Neural cell (in vitro differentiated cells): ENCODE results near the gene STEAP4. TPM values are rescaled to one million over a fixed set of nuclear protein-coding genes. Genes with fewer than 3 reads are reported as not detected.

Experiments
- H2AFZ ChIP-seq: fragments of 200-600, 300-800 bp; sonication (generic), shearing (Covaris generic); 2 replicates; pipeline ENCODE4 v1.6.0; 2014; ENCODE audit warnings: low read depth, mild to moderate bottlenecking, antibody characterized with exemption, low read length, moderate library complexity
- H3F3A ChIP-seq: fragments of 200-600 bp; shearing (Covaris generic); 2 replicates; pipeline ENCODE4 v1.6.1; 2016; ENCODE audit warnings: mild to moderate bottlenecking, moderate library complexity, mixed read lengths, antibody characterized with exemption, low read length; ENCODE audit not compliant: insufficient read depth, poor library complexity, severe bottlenecking
- H3K27ac ChIP-seq: fragments of 200-600, 300-800 bp; sonication (generic), shearing (Covaris generic); 2 replicates; pipeline ENCODE4 v1.5.1; 2014; ENCODE audit warnings: mild to moderate bottlenecking, low read length, moderate library complexity
- H3K27me3 ChIP-seq: fragments of 300-800, 200-600 bp; sonication (generic), shearing (Covaris generic); 2 replicates; pipeline ENCODE4 v1.6.0; 2014; ENCODE audit warnings: mild to moderate bottlenecking, low read depth, low read length, moderate library complexity; ENCODE audit not compliant: insufficient read depth
- H3K36me3 ChIP-seq: fragments of 300-800, 200-600 bp; sonication (generic), shearing (Covaris generic); 2 replicates; pipeline ENCODE4 v1.5.1; 2014; ENCODE audit warnings: mild to moderate bottlenecking, antibody characterized with exemption, low read length, moderate library complexity; ENCODE audit not compliant: insufficient read depth
- H3K4me2 ChIP-seq: fragments of 300-800, 200-600 bp; sonication (generic), shearing (Covaris generic); 2 replicates; pipeline ENCODE4 v1.6.0; 2014; ENCODE audit warnings: mild to moderate bottlenecking, low read length
- H3K4me3 ChIP-seq: fragments of 300-800, 200-600 bp; sonication (generic), shearing (Covaris generic); 2 replicates; pipeline ENCODE4 v1.5.1; 2014; ENCODE audit warnings: mild to moderate bottlenecking, low read length, moderate library complexity
- H3K79me2 ChIP-seq: fragments of 200-600 bp; shearing (Covaris generic); replicated peaks from 2 replicates; pipeline ENCODE4 v1.6.0; 2014; ENCODE audit warnings: mild to moderate bottlenecking, low read length, moderate library complexity; ENCODE audit not compliant: insufficient read depth
- H3K9ac ChIP-seq: fragments of 300-800, 200-600 bp; sonication (generic), shearing (Covaris generic); 2 replicates; pipeline ENCODE4 v1.6.1; 2016; ENCODE audit warnings: mild to moderate bottlenecking, low read length, mixed read lengths
- H3K9me2 ChIP-seq: fragments of 200-600 bp; shearing (Covaris generic); 2 replicates; pipeline ENCODE4 v1.6.1; 2016; ENCODE audit warnings: mild to moderate bottlenecking, low read length, mixed read lengths; ENCODE audit not compliant: insufficient read depth
- H3K9me3 ChIP-seq: fragments of 200-600, 300-800 bp; sonication (generic), shearing (Covaris generic); 2 replicates; pipeline ENCODE4 v1.6.1; 2016; ENCODE audit warnings: mild to moderate bottlenecking, mixed run types, low read length, moderate library complexity, mixed read lengths
- H4K20me1 ChIP-seq: fragments of 200-600 bp; shearing (Covaris generic); 2 replicates; pipeline ENCODE4 v1.6.1; 2016; ENCODE audit warnings: mild to moderate bottlenecking, mixed run types; ENCODE audit not compliant: insufficient read depth
- EP300 ChIP-seq: fragments of 450-650 bp; conservative IDR thresholded peaks from 2 replicates; pipeline ENCODE4 v1.6.1; 2014; ENCODE audit warnings: antibody characterized with exemption, mild to moderate bottlenecking, moderate library complexity; ENCODE audit not compliant: poor library complexity, severe bottlenecking
- EZH2 ChIP-seq: fragments of 200-600, 300-800 bp; shearing (Covaris generic), sonication (generic); IDR thresholded peaks from 2 replicates; pipeline ENCODE4 v1.6.1; 2014; ENCODE audit warnings: antibody characterized with exemption, low read length, borderline replicate concordance, mild to moderate bottlenecking; ENCODE audit not compliant: insufficient read depth, poor library complexity, severe bottlenecking
- MXI1 ChIP-seq: fragments of 450-650 bp; conservative IDR thresholded peaks from 2 replicates; pipeline ENCODE4 v1.6.1; 2014; ENCODE audit warnings: antibody characterized with exemption, mild to moderate bottlenecking; ENCODE audit not compliant: poor library complexity, severe bottlenecking
- POLR2AphosphoS5 ChIP-seq: IDR thresholded peaks from 2 replicates; pipeline ENCODE4 v1.6.1; 2012
- RAD21 ChIP-seq: fragments of 450-650 bp; conservative IDR thresholded peaks from 2 replicates; pipeline ENCODE4 v1.6.1; 2014; ENCODE audit warnings: antibody characterized with exemption, mild to moderate bottlenecking, moderate library complexity
- REST ChIP-seq: IDR thresholded peaks from 2 replicates; pipeline ENCODE4 v1.6.1; 2012; ENCODE audit warnings: borderline replicate concordance
- SMC3 ChIP-seq: fragments of 450-650 bp; conservative IDR thresholded peaks from 2 replicates; pipeline ENCODE4 v1.6.1; 2014; ENCODE audit warnings: antibody characterized with exemption, mild to moderate bottlenecking, moderate library complexity; ENCODE audit not compliant: poor library complexity
- TAF1 ChIP-seq: IDR thresholded peaks from 2 replicates; pipeline ENCODE4 v1.6.1; 2012; ENCODE audit warnings: low read depth
- polyA minus RNA-seq: library from RNA; depleted of rRNA, polyadenylated mRNA; stranded (reverse); fragments of >200 nt; gene quantifications from 2 replicates; pipeline ENCODE4 v1.2.3, GENCODE V29; 2014
- polyA plus RNA-seq: library from polyadenylated mRNA; depleted of rRNA; stranded (reverse); fragments of >200 nt; gene quantifications from 2 replicates; pipeline ENCODE4 v1.2.3, GENCODE V29; 2014
- TF ChIP-seq, protein P1 (sequence below): fragments of 450-650 bp; IDR thresholded peaks from 2 replicates; pipeline ENCODE4 v1.5.1; 2014; ENCODE audit warnings: antibody characterized with exemption, mild to moderate bottlenecking, moderate library complexity; ENCODE audit not compliant: poor library complexity, severe bottlenecking

Gene STEAP4
- not detected in 2 replicates for polyA plus RNA-seq
- not detected in 2 replicates for polyA minus RNA-seq

DNA sequence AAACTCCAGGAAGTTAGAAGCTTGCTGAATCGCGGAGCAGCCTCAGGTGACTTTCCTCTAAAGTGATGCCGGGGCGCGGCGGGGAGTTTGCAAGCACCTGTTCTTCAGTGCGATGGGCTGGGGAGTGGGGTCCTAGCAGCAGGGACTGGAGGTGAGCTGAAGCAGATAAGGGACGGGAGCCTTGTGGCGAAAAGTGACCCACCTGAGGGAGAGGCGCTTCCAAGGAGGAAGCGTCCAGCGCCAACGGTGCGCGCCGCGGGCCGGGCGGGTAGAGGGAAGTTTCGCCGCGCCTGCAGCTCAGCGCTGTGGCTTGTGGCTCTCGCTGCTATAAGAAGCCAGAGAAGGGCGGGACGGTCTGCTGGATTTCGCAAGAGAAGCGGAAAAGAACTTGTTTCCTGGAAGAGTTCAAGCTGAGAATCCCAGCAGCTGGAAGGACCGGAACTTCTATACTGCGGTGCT, at the start of gene STEAP4:
Gene STEAP4 (minus strand): TSS at position 305 of the 459 bp plus-strand sequence. CDS start 22,625 bp downstream, outside the sequence.
- no peaks in the 10 kb centered on the region for H3K36me3 ChIP-seq
- no peak within 1 kb of the TSS for H2AFZ ChIP-seq
- no peak within 1 kb of the TSS for H3K27ac ChIP-seq
- no peaks in the 10 kb centered on the region for H3K9me3 ChIP-seq
- H3K27me3 ChIP-seq = peaks cover 18% of the 10 kb centered on the region
- no peaks in the 10 kb centered on the region for H3K9me2 ChIP-seq
- no peak within 1 kb of the TSS for H3K9ac ChIP-seq
- no peak for TF ChIP-seq REST
- TF ChIP-seq, protein P1, sequence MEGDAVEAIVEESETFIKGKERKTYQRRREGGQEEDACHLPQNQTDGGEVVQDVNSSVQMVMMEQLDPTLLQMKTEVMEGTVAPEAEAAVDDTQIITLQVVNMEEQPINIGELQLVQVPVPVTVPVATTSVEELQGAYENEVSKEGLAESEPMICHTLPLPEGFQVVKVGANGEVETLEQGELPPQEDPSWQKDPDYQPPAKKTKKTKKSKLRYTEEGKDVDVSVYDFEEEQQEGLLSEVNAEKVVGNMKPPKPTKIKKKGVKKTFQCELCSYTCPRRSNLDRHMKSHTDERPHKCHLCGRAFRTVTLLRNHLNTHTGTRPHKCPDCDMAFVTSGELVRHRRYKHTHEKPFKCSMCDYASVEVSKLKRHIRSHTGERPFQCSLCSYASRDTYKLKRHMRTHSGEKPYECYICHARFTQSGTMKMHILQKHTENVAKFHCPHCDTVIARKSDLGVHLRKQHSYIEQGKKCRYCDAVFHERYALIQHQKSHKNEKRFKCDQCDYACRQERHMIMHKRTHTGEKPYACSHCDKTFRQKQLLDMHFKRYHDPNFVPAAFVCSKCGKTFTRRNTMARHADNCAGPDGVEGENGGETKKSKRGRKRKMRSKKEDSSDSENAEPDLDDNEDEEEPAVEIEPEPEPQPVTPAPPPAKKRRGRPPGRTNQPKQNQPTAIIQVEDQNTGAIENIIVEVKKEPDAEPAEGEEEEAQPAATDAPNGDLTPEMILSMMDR = no peak
- TF ChIP-seq POLR2AphosphoS5 = no peak
- peak; percentile 38 for TF ChIP-seq EZH2
- no peak within 1 kb of the TSS for H3K4me2 ChIP-seq
- H3F3A ChIP-seq = no peaks in the 10 kb centered on the region
- H3K79me2 ChIP-seq = no peaks in the 10 kb centered on the region
- H4K20me1 ChIP-seq = no peaks in the 10 kb centered on the region
- peak within 1 kb of the TSS; percentile 52 for H3K4me3 ChIP-seq

GRCh38 chr7:88355011-88355410, 48.3 kb upstream of the STEAP4 start:
- H3K27ac ChIP-seq = no peak overlapping the region
- H3K9ac ChIP-seq = no peak overlapping the region
- H3K27me3 ChIP-seq = no peaks in the 10 kb centered on the region
- H3K9me2 ChIP-seq = no peaks in the 10 kb centered on the region
- H3K4me3 ChIP-seq = no peak overlapping the region
- H3F3A ChIP-seq = no peaks in the 10 kb centered on the region
- no peaks in the 10 kb centered on the region for H4K20me1 ChIP-seq
- H2AFZ ChIP-seq = no peak overlapping the region
- H3K79me2 ChIP-seq = no peaks in the 10 kb centered on the region
- TF ChIP-seq REST (no peak), EZH2 (no peak), MXI1 (no peak), RAD21 (no peak), POLR2AphosphoS5 (no peak), TAF1 (no peak), SMC3 (no peak), EP300 (no peak)
- TF ChIP-seq, protein P1 = no peak
- H3K4me2 ChIP-seq = no peak overlapping the region
- H3K36me3 ChIP-seq = no peaks in the 10 kb centered on the region
- no peaks in the 10 kb centered on the region for H3K9me3 ChIP-seq
